Spleen (tissue), 11 donors: ENCODE data around the gene B3GALNT2. TPM values are rescaled to one million over a fixed set of nuclear protein-coding genes. Genes with fewer than 3 reads are reported as not detected.

Experiments
- DNase-seq: peaks from one replicate; pipeline ENCODE4 v3.0.0-alpha.2; 2020
- H3K27ac ChIP-seq, 8 donors: fragments of 200-600 bp; sonication (generic) in 7 of 8; 1 replicate in 4 of 8; 2 replicates in 4 of 8; pipeline versions ENCODE4 v1.5.0 to v1.8.0; 2016 to 2021; ENCODE audit warnings: inconsistent platforms in 4 of 8, mild to moderate bottlenecking in 4 of 8, moderate library complexity in 1 of 8
- H3K27me3 ChIP-seq, 7 donors: fragments of 200-600 bp; sonication (generic) in 6 of 7; replicated peaks in 1 of 7; 1 replicate in 4 of 7; 2 replicates in 3 of 7; pipeline versions ENCODE4 v1.5.0 to v1.8.0; 2016 to 2021; ENCODE audit warnings: inconsistent platforms in 3 of 7, mild to moderate bottlenecking in 1 of 7
- H3K36me3 ChIP-seq, 6 donors: fragments of 200-600 bp; sonication (generic) in 5 of 6; 1 replicate in 4 of 6; 2 replicates in 2 of 6; pipeline versions ENCODE4 v1.5.0 to v1.8.0; 2016 to 2021; ENCODE audit warnings: inconsistent platforms in 2 of 6
- H3K4me1 ChIP-seq, 6 donors: fragments of 200-600 bp; sonication (generic) in 5 of 6; 1 replicate in 3 of 6; 2 replicates in 3 of 6; pipeline versions ENCODE4 v1.5.0 to v1.8.0; 2016 to 2021; ENCODE audit warnings: inconsistent platforms in 3 of 6
- H3K4me3 ChIP-seq, 8 donors: fragments of 200-600 bp; sonication (generic) in 7 of 8; 1 replicate in 4 of 8; 2 replicates in 4 of 8; pipeline versions ENCODE4 v1.5.0 to v1.8.0; 2016 to 2021; ENCODE audit warnings: inconsistent platforms in 4 of 8, mild to moderate bottlenecking in 4 of 8, moderate library complexity in 2 of 8
- H3K9me3 ChIP-seq, 8 donors: fragments of 200-600 bp; sonication (generic) in 7 of 8; 1 replicate in 4 of 8; 2 replicates in 4 of 8; pipeline versions ENCODE4 v1.5.0 to v1.8.0; 2016 to 2021; ENCODE audit warnings: inconsistent platforms in 4 of 8
- POLR2A ChIP-seq, 3 donors: fragments of 450-650 bp; IDR thresholded peaks; one replicate each; pipeline ENCODE4 v1.5.1; 2017; ENCODE audit warnings: antibody characterized with exemption in 3 of 3, mild to moderate bottlenecking in 1 of 3
- POLR2AphosphoS5 ChIP-seq, 3 donors: sonication (generic); formaldehyde crosslinking; IDR thresholded peaks; one replicate each; pipeline ENCODE4 v1.5.1; 2017; ENCODE audit warnings: antibody characterized with exemption in 3 of 3
- WGBS, 5 donors: extraction: QIAGEN DNeasy Blood & Tissue Kit in 3 of 5; methylation state at CpG; one replicate each; pipeline versions ENCODE4 v1.1.5 to v1.1.7; 2013 to 2018; 5-methylcytosine and 5-hydroxymethylcytosine counted together
- intact Hi-C: fragments of 100-400 bp; cut with DNase I; formaldehyde crosslinking; loops from one replicate; pipeline ENCODE4 v1.15.0; 2023; ENCODE audit warnings: low total_unique reads
- polyA plus RNA-seq, 3 donors: library from polyadenylated mRNA; stranded (reverse); fragments of 200-250 nt; gene quantifications; one replicate each; pipeline ENCODE4 v1.2.1, GENCODE V29; 2013
- total RNA-seq, 7 donors: library from RNA; depleted of rRNA in 3 of 7; stranded (reverse); fragments of >200 nt in 3 of 7; fragmentation: NEBNext Ultra II Directional in 4 of 7; extraction: Animal tissue kit (Norgen Biotek cat#: 25700) in 4 of 7; gene quantifications; one replicate each; pipeline versions ENCODE4 v1.1.0 to v1.2.1, GENCODE V29; 2016 to 2021
- TF ChIP-seq, protein P1 (sequence below), 11 experiments: fragments of 200-600 bp in 7 of 11; fragments of 450-650 bp in 4 of 11; sonication (generic) in 4 of 11; IDR thresholded peaks in 8 of 11; conservative IDR thresholded peaks in 3 of 11; 1 replicate in 7 of 11; 2 replicates in 4 of 11; pipeline versions ENCODE4 v1.4.0 to v1.8.0; 2016 to 2021; ENCODE audit warnings: antibody characterized with exemption in 11 of 11, inconsistent platforms in 4 of 11, mild to moderate bottlenecking in 1 of 11
- donor health status: healthy with polysubstance abuse.
- donor health status: DM: no; HTN: no; CAD: no; lungs with moderate emphysema.
- donor health status: DM: no; HTN: no; CAD: no.
- donor health status: Bipolar disorder and iron deficiency.
- donor health status: healthy.
- donor health status: DM: no; HTN: no; CAD: no.
- donor health status: DM: yes; HTN: yes; CAD: no.

B3GALNT2 gene
- total and polyA plus RNA-seq, 10 donors: 1.1 to 35.1 (median 11.7) TPM

DNA sequence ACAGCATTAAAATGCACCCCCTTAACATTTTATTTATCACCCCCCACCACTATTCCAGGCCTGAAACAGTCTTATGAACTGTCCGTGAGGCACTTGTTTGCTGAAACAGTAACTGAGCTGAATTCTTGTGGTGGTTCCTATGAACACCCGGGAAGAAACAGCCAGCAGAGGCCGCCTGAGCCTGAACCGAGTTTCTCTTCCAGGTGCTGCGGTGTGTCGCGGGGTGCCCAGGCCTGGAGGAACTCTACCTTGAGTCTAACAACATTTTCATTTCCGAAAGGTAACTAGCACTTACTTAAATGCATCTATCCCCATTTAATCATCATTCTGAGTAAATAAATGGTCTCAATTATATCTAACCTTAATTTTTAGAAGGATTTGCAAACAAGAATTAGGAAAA lies 70.3 kb downstream of the B3GALNT2 start:
- TF ChIP-seq, protein P1, sequence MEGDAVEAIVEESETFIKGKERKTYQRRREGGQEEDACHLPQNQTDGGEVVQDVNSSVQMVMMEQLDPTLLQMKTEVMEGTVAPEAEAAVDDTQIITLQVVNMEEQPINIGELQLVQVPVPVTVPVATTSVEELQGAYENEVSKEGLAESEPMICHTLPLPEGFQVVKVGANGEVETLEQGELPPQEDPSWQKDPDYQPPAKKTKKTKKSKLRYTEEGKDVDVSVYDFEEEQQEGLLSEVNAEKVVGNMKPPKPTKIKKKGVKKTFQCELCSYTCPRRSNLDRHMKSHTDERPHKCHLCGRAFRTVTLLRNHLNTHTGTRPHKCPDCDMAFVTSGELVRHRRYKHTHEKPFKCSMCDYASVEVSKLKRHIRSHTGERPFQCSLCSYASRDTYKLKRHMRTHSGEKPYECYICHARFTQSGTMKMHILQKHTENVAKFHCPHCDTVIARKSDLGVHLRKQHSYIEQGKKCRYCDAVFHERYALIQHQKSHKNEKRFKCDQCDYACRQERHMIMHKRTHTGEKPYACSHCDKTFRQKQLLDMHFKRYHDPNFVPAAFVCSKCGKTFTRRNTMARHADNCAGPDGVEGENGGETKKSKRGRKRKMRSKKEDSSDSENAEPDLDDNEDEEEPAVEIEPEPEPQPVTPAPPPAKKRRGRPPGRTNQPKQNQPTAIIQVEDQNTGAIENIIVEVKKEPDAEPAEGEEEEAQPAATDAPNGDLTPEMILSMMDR (IDR thresholded peaks at IDR 0.05 in 8 of 11, conservative IDR thresholded peaks at IDR 0.05 in 3 of 11): no peak
- TF ChIP-seq POLR2AphosphoS5 (IDR thresholded peaks at IDR 0.05) (no peak), POLR2A (IDR thresholded peaks at IDR 0.05) (no peak)
- peaks cover 0 to 85% (median 48%) of the 10 kb centered on the region in 6 donors for H3K36me3 ChIP-seq
- no peaks in the 10 kb centered on the region for H3K27me3 ChIP-seq
- H3K9me3 ChIP-seq: no peaks in the 10 kb centered on the region
- no peak overlapping the region for H3K27ac ChIP-seq
- H3K4me3 ChIP-seq: no peak overlapping the region
- intact Hi-C loops: no loop called here
- no peaks in the 10 kb centered on the region for H3K4me1 ChIP-seq
- WGBS, 5 donors: 92 to 97% (median 94%) methylated on average over 8 of the region's 8 CpGs
- no peak for DNase-seq

DNA sequence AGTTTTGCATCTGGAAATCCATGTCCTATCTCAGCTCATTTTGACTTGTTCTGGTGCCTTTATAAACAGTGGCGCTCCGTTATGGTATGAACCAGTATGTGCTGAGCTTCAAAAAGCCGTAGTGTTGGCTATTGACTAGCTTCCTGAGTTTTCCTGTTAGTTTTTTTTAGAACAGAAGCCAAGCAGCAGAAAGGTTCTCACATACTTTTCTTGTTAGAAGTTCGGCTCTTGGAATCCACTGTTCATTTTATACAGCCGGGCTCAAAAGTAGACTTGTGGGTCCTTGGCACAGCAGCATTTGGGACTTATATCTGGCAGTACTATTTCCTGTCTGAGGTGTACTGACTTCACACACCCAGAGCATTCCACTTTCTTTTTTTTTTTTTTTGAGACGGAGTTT lies 73.3 kb downstream of the B3GALNT2 start:
- TF ChIP-seq POLR2A (IDR thresholded peaks at IDR 0.05): no peak
- TF ChIP-seq POLR2AphosphoS5 (IDR thresholded peaks at IDR 0.05): no peak
- TF ChIP-seq, protein P1 (IDR thresholded peaks at IDR 0.05 in 8 of 11, conservative IDR thresholded peaks at IDR 0.05 in 3 of 11): no peak
- H3K27me3 ChIP-seq: no peaks in the 10 kb centered on the region
- H3K36me3 ChIP-seq: peaks cover 0 to 75% (median 25%) of the 10 kb centered on the region in 6 donors
- DNase-seq: no peak
- WGBS, 5 donors: 81 to 92% (median 89%) methylated on average over 6 of the region's 6 CpGs
- H3K4me1 ChIP-seq: no peaks in the 10 kb centered on the region
- H3K4me3 ChIP-seq: no peak overlapping the region
- H3K9me3 ChIP-seq: no peaks in the 10 kb centered on the region
- no peak overlapping the region for H3K27ac ChIP-seq
- intact Hi-C loops: no loop called here

DNA sequence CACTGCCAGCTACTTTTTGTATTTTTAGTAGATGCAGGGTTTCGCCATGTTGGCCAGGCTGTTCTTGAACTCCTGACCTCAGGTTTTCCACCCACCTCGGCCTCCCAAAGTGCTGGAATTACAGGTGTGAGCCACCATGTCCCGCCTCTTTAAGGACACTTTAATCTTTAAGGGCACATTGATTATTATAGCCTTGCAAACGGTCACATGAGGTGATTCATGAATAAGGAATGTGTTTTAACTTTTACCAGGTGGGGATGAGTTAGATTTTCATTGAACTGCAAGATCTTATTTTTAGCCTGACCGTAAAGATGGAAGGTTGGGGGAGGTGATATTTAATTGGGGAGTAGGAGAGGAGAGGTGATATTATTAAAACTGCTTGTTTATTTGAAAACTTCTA lies 75.1 kb downstream of the B3GALNT2 start:
- intact Hi-C loops: no loop called here
- H3K4me1 ChIP-seq: no peaks in the 10 kb centered on the region
- H3K36me3 ChIP-seq: peaks cover 0 to 63% (median 17%) of the 10 kb centered on the region in 6 donors
- no peak overlapping the region for H3K27ac ChIP-seq
- H3K27me3 ChIP-seq: no peaks in the 10 kb centered on the region
- H3K9me3 ChIP-seq: no peaks in the 10 kb centered on the region
- WGBS, 5 donors: 95 to 98% (median 95%) methylated on average over 5 of the region's 5 CpGs
- H3K4me3 ChIP-seq: no peak overlapping the region
- TF ChIP-seq POLR2A (IDR thresholded peaks at IDR 0.05) (no peak), POLR2AphosphoS5 (IDR thresholded peaks at IDR 0.05) (no peak)
- TF ChIP-seq, protein P1 (IDR thresholded peaks at IDR 0.05 in 8 of 11, conservative IDR thresholded peaks at IDR 0.05 in 3 of 11): no peak
- no peak for DNase-seq

DNA sequence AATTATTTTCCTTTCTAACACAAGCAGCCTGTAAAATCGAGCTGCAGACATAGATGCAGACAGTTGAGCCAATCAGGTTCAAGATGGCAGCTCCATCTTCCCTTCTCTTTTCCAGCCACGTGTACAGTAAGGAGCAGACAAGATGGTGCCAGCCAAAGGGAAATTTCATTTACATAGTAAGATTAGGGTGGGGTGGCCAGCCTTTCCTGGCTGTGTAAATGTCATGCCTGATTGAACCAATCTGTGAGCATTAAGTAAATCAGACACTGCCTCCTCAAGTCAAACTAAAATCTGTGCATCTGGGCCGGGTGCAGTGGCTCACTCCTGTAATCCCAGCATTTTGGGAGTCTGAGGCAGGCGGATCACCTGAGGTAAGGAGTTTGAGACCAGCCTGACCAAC lies 76.8 kb downstream of the B3GALNT2 start:
- Histone ChIP-seq H3K4me3 (no peak overlapping the region), H3K27ac (no peak overlapping the region), H3K4me1 (peaks cover 0 to 14% (median 6%) of the 10 kb centered on the region in 6 donors), H3K36me3 (peaks cover 0 to 46% (median 6%) of the 10 kb centered on the region in 6 donors), H3K27me3 (no peaks in the 10 kb centered on the region), H3K9me3 (no peaks in the 10 kb centered on the region)
- no peak for DNase-seq
- no peak for TF ChIP-seq POLR2AphosphoS5 (IDR thresholded peaks at IDR 0.05)
- no peak for TF ChIP-seq POLR2A (IDR thresholded peaks at IDR 0.05)
- 68 to 92% (median 90%) methylated on average over 3 to 4 of the region's 4 CpGs for WGBS, 5 donors
- intact Hi-C loops: no loop called here

DNA sequence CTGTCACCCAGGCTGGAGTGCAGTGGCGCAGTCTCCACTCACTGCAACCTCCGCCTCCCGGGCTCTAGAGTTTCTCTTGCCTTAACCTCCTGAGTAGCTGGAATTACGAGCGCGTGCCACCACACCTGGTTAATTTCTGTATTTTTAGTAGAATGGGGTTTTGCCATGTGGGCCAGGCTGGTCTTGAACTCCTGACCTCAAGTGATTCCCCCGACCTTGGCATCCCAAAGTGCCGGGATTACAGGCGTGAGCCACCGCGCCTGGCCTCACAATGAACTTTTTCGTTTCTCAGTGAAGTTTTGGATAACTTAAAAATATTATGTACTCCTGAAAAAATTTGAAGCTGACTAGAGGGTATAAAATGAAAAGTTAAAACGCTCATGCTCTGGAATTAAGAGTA lies 77.6 kb downstream of the B3GALNT2 start:
- Histone ChIP-seq H3K36me3 (peaks cover 0 to 39% (median 3%) of the 10 kb centered on the region in 6 donors), H3K9me3 (no peaks in the 10 kb centered on the region), H3K27ac (no peak overlapping the region), H3K27me3 (no peaks in the 10 kb centered on the region), H3K4me3 (no peak overlapping the region), H3K4me1 (peaks cover 0 to 14% (median 6%) of the 10 kb centered on the region in 6 donors)
- WGBS, 5 donors: 91 to 96% (median 93%) methylated on average over 13 of the region's 13 CpGs
- intact Hi-C loops: no loop called here
- TF ChIP-seq POLR2AphosphoS5 (IDR thresholded peaks at IDR 0.05) (no peak), POLR2A (IDR thresholded peaks at IDR 0.05) (no peak)
- TF ChIP-seq, protein P1 (IDR thresholded peaks at IDR 0.05 in 8 of 11, conservative IDR thresholded peaks at IDR 0.05 in 3 of 11): no peak
- no peak for DNase-seq
